NB4 (cell line): ENCODE measurements around the gene SGCA.

Experiments used
- DNase-seq: peaks from one replicate; pipeline ENCODE4 v3.0.0; 2010; ENCODE audit warnings: low read depth
- H3K4me3 ChIP-seq: one replicate; pipeline ENCODE4 v1.5.1; 2011; ENCODE audit warnings: mild to moderate bottlenecking, low read depth, low read length, moderate library complexity
- CTCF ChIP-seq: IDR thresholded peaks from one replicate; pipeline ENCODE4 v1.5.1; 2012; ENCODE audit warnings: low read depth, low read length
- MAX ChIP-seq: IDR thresholded peaks from 2 replicates; pipeline ENCODE4 v1.6.1; 2011; ENCODE audit warnings: low read depth, low read length
- MYC ChIP-seq: IDR thresholded peaks from 2 replicates; pipeline ENCODE4 v1.6.1; 2011; ENCODE audit warnings: low read depth, low read length
- POLR2A ChIP-seq: IDR thresholded peaks from 2 replicates; pipeline ENCODE4 v1.6.1; 2011; ENCODE audit warnings: mild to moderate bottlenecking; ENCODE audit not compliant: insufficient read length; ENCODE audit errors: extremely low read depth

Gene SGCA

GRCh38 chr17:50182783-50183420 is 17.1 kb downstream of the SGCA start:
- DNase-seq = no peak
- no peak overlapping the region for H3K4me3 ChIP-seq
- TF ChIP-seq CTCF (no peak), POLR2A (no peak), MAX (no peak), MYC (no peak)

GRCh38 chr17:50183421-50183994 is 17.7 kb downstream of the SGCA start:
- no peak overlapping the region for H3K4me3 ChIP-seq
- TF ChIP-seq MYC = no peak
- 0 out of 2 replicates have a peak, but pooled peaks have one; percentile 22 for TF ChIP-seq MAX
- TF ChIP-seq POLR2A = no peak
- TF ChIP-seq CTCF = no peak
- DNase-seq = peak; percentile 71

GRCh38 chr17:50184064-50184463 is 18.3 kb downstream of the SGCA start:
- no peak for TF ChIP-seq POLR2A
- TF ChIP-seq MYC = no peak
- no peak for TF ChIP-seq CTCF
- no peak for TF ChIP-seq MAX
- no peak overlapping the region for H3K4me3 ChIP-seq
- DNase-seq = peak; percentile 57

GRCh38 chr17:50184611-50185398 is 19.0 kb downstream of the SGCA start:
- TF ChIP-seq POLR2A = no peak
- no peak for TF ChIP-seq CTCF
- no peak for TF ChIP-seq MAX
- no peak for TF ChIP-seq MYC
- DNase-seq = peak; percentile 74
- no peak overlapping the region for H3K4me3 ChIP-seq

GRCh38 chr17:50185631-50186471 is 20.0 kb downstream of the SGCA start:
- TF ChIP-seq MYC (no peak), POLR2A (no peak), MAX (no peak), CTCF (no peak)
- DNase-seq = no peak
- H3K4me3 ChIP-seq = no peak overlapping the region
